ENCODE measurements around the gene NT5DC1. TPM values are rescaled to one million over a fixed set of nuclear protein-coding genes. Genes with fewer than 3 reads are reported as not detected.

The NT5DC1 gene
- 10 to 100 TPM; 48.3 to 49.4 TPM for total RNA-seq

- Mint-ChIP-seq H3K27me3 (no peaks in the 10 kb centered on the region), H3K4me1 (peaks cover 57% of the 10 kb centered on the region), H3K4me3 (peak within 1 kb of the TSS; percentile 94), H3K27ac (peak within 1 kb of the TSS; percentile 89), H3K9me3 (peaks cover 7% of the 10 kb centered on the region), H3K36me3 (ENCODE audit: low read depth) (peaks cover 3% of the 10 kb centered on the region)
- CTCF ChIA-PET: interaction anchor here (0.7 to 4.8 kb wide), 7 partner anchors 9 to 117 kb away, joined by 3 to 42 read pairs (median 5); no protein-coding TSS in a partner anchor
- POLR2A ChIA-PET: interaction anchor here (0.8 to 2.5 kb wide), 13 partner anchors 9 to 1502 kb away, joined by 3 to 15 read pairs (median 4); partner anchors contain the start of genes CALHM6, GOPC, RWDD1 and TSPYL1
- DNase-seq: peak; percentile 88
Observed at GRCh38 chr6:116100419-116101301, at the start of gene NT5DC1. TSS of gene NT5DC1 (plus strand) at chr6:116100853. CDS start at chr6:116100931, 78 bp downstream.

- Mint-ChIP-seq H3K4me1 (no peaks in the 10 kb centered on the region), H3K36me3 (ENCODE audit: low read depth) (no peaks in the 10 kb centered on the region), H3K4me3 (no peak overlapping the region), H3K27ac (no peak overlapping the region), H3K9me3 (no peaks in the 10 kb centered on the region), H3K27me3 (peaks cover 19% of the 10 kb centered on the region)
- ChIA-PET CTCF (no interaction called here), POLR2A (no interaction called here)
- no peak for DNase-seq
Observed at GRCh38 chr6:116051244-116051643, 49.4 kb upstream of the NT5DC1 start.

- CTCF ChIA-PET: no interaction called here
- Mint-ChIP-seq H3K9me3 (no peaks in the 10 kb centered on the region), H3K27me3 (peaks cover 7% of the 10 kb centered on the region)
Observed at GRCh38 chr6:116055513-116055912, 45.1 kb upstream of the NT5DC1 start.

GRCh38 chr6:116057766-116058165 is 42.9 kb upstream of the NT5DC1 start:
- CTCF ChIA-PET: no interaction called here

More at GRCh38 chr6:116055513-116055912, 45.1 kb upstream of the NT5DC1 start:
- no peaks in the 10 kb centered on the region for H3K4me1 Mint-ChIP-seq
- H3K36me3 Mint-ChIP-seq (ENCODE audit: low read depth): no peaks in the 10 kb centered on the region
- H3K4me3 Mint-ChIP-seq: no peak overlapping the region
- POLR2A ChIA-PET: no interaction called here
- H3K27ac Mint-ChIP-seq: no peak overlapping the region
- no peak for DNase-seq

GRCh38 chr6:116059713-116060571 is 40.7 kb upstream of the NT5DC1 start:
- DNase-seq: no peak
- Mint-ChIP-seq H3K9me3 (no peaks in the 10 kb centered on the region), H3K27ac (no peak overlapping the region), H3K27me3 (peaks cover 7% of the 10 kb centered on the region), H3K4me1 (no peaks in the 10 kb centered on the region), H3K36me3 (ENCODE audit: low read depth) (no peaks in the 10 kb centered on the region), H3K4me3 (no peak overlapping the region)
- CTCF ChIA-PET: no interaction called here
- POLR2A ChIA-PET: no interaction called here

More at GRCh38 chr6:116057766-116058165, 42.9 kb upstream of the NT5DC1 start:
- Mint-ChIP-seq H3K27ac (no peak overlapping the region), H3K9me3 (no peaks in the 10 kb centered on the region), H3K4me3 (no peak overlapping the region), H3K4me1 (no peaks in the 10 kb centered on the region), H3K36me3 (ENCODE audit: low read depth) (no peaks in the 10 kb centered on the region), H3K27me3 (peaks cover 5% of the 10 kb centered on the region)
- no peak for DNase-seq
- POLR2A ChIA-PET: no interaction called here

GRCh38 chr6:116060572-116061283 is 39.9 kb upstream of the NT5DC1 start, which contains the start of gene FRK:
TSS of gene FRK (minus strand) at chr6:116060891. CDS start at chr6:116060311, 580 bp downstream.
- no peaks in the 10 kb centered on the region for H3K4me1 Mint-ChIP-seq
- no peaks in the 10 kb centered on the region for H3K36me3 Mint-ChIP-seq (ENCODE audit: low read depth)
- peaks cover 7% of the 10 kb centered on the region for H3K27me3 Mint-ChIP-seq
- CTCF ChIA-PET: no interaction called here
- H3K4me3 Mint-ChIP-seq: no peak within 1 kb of the TSS
- POLR2A ChIA-PET: interaction anchor here (0.6 kb wide), 1 partner anchor 12 kb away, joined by 3 read pairs; no protein-coding TSS in a partner anchor
- no peak for DNase-seq
- H3K9me3 Mint-ChIP-seq: no peaks in the 10 kb centered on the region
- H3K27ac Mint-ChIP-seq: no peak within 1 kb of the TSS

- POLR2A ChIA-PET: no interaction called here
- Mint-ChIP-seq H3K27ac (no peak overlapping the region), H3K4me1 (no peaks in the 10 kb centered on the region), H3K36me3 (ENCODE audit: low read depth) (no peaks in the 10 kb centered on the region), H3K27me3 (peaks cover 7% of the 10 kb centered on the region), H3K9me3 (no peaks in the 10 kb centered on the region), H3K4me3 (no peak overlapping the region)
- no peak for DNase-seq
- CTCF ChIA-PET: no interaction called here
Observed at GRCh38 chr6:116062496-116062895, 38.2 kb upstream of the NT5DC1 start.

- ChIA-PET CTCF (no interaction called here), POLR2A (no interaction called here)
- H3K27me3 Mint-ChIP-seq: peaks cover 7% of the 10 kb centered on the region
- no peak overlapping the region for H3K27ac Mint-ChIP-seq
- no peaks in the 10 kb centered on the region for H3K36me3 Mint-ChIP-seq (ENCODE audit: low read depth)
- no peak for DNase-seq
- H3K4me1 Mint-ChIP-seq: no peaks in the 10 kb centered on the region
- no peaks in the 10 kb centered on the region for H3K9me3 Mint-ChIP-seq
- no peak overlapping the region for H3K4me3 Mint-ChIP-seq
Observed at GRCh38 chr6:116064666-116065065, 36.0 kb upstream of the NT5DC1 start.

GRCh38 chr6:116066789-116067188 is 33.9 kb upstream of the NT5DC1 start:
- peaks cover 2% of the 10 kb centered on the region for H3K27me3 Mint-ChIP-seq
- no peaks in the 10 kb centered on the region for H3K9me3 Mint-ChIP-seq
- H3K27ac Mint-ChIP-seq: no peak overlapping the region
- CTCF ChIA-PET: no interaction called here
- H3K4me1 Mint-ChIP-seq: no peaks in the 10 kb centered on the region
- POLR2A ChIA-PET: no interaction called here
- DNase-seq: no peak
- H3K4me3 Mint-ChIP-seq: no peak overlapping the region
- H3K36me3 Mint-ChIP-seq (ENCODE audit: low read depth): no peaks in the 10 kb centered on the region

GRCh38 chr6:116070101-116070500 is 30.6 kb upstream of the NT5DC1 start:
- no peaks in the 10 kb centered on the region for H3K27me3 Mint-ChIP-seq
- CTCF ChIA-PET: no interaction called here
- H3K36me3 Mint-ChIP-seq (ENCODE audit: low read depth): no peaks in the 10 kb centered on the region
- POLR2A ChIA-PET: no interaction called here
- no peak overlapping the region for H3K4me3 Mint-ChIP-seq
- no peak overlapping the region for H3K27ac Mint-ChIP-seq
- H3K9me3 Mint-ChIP-seq: no peaks in the 10 kb centered on the region
- H3K4me1 Mint-ChIP-seq: peaks cover 2% of the 10 kb centered on the region
- no peak for DNase-seq

GRCh38 chr6:116070616-116071389 is 29.9 kb upstream of the NT5DC1 start:
- ChIA-PET CTCF (no interaction called here), POLR2A (no interaction called here)
- Mint-ChIP-seq H3K27ac (no peak overlapping the region), H3K4me1 (peaks cover 2% of the 10 kb centered on the region), H3K27me3 (no peaks in the 10 kb centered on the region), H3K36me3 (ENCODE audit: low read depth) (no peaks in the 10 kb centered on the region), H3K9me3 (no peaks in the 10 kb centered on the region), H3K4me3 (no peak overlapping the region)
- DNase-seq: no peak

GRCh38 chr6:116072368-116072767 is 28.3 kb upstream of the NT5DC1 start:
- H3K27me3 Mint-ChIP-seq: no peaks in the 10 kb centered on the region

More at GRCh38 chr6:116072368-116072767, 28.3 kb upstream of the NT5DC1 start:
- Mint-ChIP-seq H3K27ac (no peak overlapping the region), H3K36me3 (ENCODE audit: low read depth) (no peaks in the 10 kb centered on the region), H3K4me1 (peaks cover 2% of the 10 kb centered on the region), H3K4me3 (no peak overlapping the region), H3K9me3 (no peaks in the 10 kb centered on the region)
- no peak for DNase-seq
- ChIA-PET CTCF (interaction anchor here (0.7 kb wide), 1 partner anchor 195 kb away, joined by 3 read pairs; no protein-coding TSS in a partner anchor), POLR2A (interaction anchor here (0.6 kb wide), 1 partner anchor 11 kb away, joined by 3 read pairs; the partner anchor contains the start of gene FRK)

All from activated CD4-positive, alpha-beta memory T cell treated with anti-CD3 and anti-CD28 coated beads, Interleukin-2, amount 10 ng/mL, durations not matched to agents 7 days and 5 days (primary cell).